ENCODE results near the gene THSD4.

Gene THSD4

GRCh38 chr15:71739355-71739754, 624.1 kb downstream of the THSD4 start:
- FAIRE-seq (no peak), DNase-seq (ENCODE audit: insufficient read length) (no peak)
- TF ChIP-seq POLR2A (IDR thresholded peaks at IDR 0.05; ENCODE audit: low read depth, low read length) (no peak), POLR2AphosphoS5 (IDR thresholded peaks at IDR 0.05; ENCODE audit: low read depth, low read length) (no peak), TAF1 (IDR thresholded peaks at IDR 0.05; ENCODE audit: borderline replicate concordance, low read depth, low read length) (no peak)

GRCh38 chr15:71742964-71743363, 627.7 kb downstream of the THSD4 start:
- TF ChIP-seq POLR2A (IDR thresholded peaks at IDR 0.05; ENCODE audit: low read depth, low read length) (no peak), TAF1 (IDR thresholded peaks at IDR 0.05; ENCODE audit: borderline replicate concordance, low read depth, low read length) (no peak), POLR2AphosphoS5 (IDR thresholded peaks at IDR 0.05; ENCODE audit: low read depth, low read length) (no peak)
- FAIRE-seq, result no peak
- DNase-seq (ENCODE audit: insufficient read length), result no peak

GRCh38 chr15:71743861-71744382, 628.7 kb downstream of the THSD4 start:
- TF ChIP-seq POLR2A (IDR thresholded peaks at IDR 0.05; ENCODE audit: low read depth, low read length) (no peak), POLR2AphosphoS5 (IDR thresholded peaks at IDR 0.05; ENCODE audit: low read depth, low read length) (no peak), TAF1 (IDR thresholded peaks at IDR 0.05; ENCODE audit: borderline replicate concordance, low read depth, low read length) (no peak)
- no peak for DNase-seq (ENCODE audit: insufficient read length)
- peak; percentile 40 for FAIRE-seq

- no peak for DNase-seq (ENCODE audit: insufficient read length)
- FAIRE-seq, result no peak
- TF ChIP-seq TAF1 (IDR thresholded peaks at IDR 0.05; ENCODE audit: borderline replicate concordance, low read depth, low read length) (no peak), POLR2A (IDR thresholded peaks at IDR 0.05; ENCODE audit: low read depth, low read length) (no peak), POLR2AphosphoS5 (IDR thresholded peaks at IDR 0.05; ENCODE audit: low read depth, low read length) (no peak)
Observed at GRCh38 chr15:71746719-71747118, 631.4 kb downstream of the THSD4 start.

- no peak for FAIRE-seq
- no peak for DNase-seq (ENCODE audit: insufficient read length)
- TF ChIP-seq POLR2AphosphoS5 (IDR thresholded peaks at IDR 0.05; ENCODE audit: low read depth, low read length) (no peak), POLR2A (IDR thresholded peaks at IDR 0.05; ENCODE audit: low read depth, low read length) (no peak), TAF1 (IDR thresholded peaks at IDR 0.05; ENCODE audit: borderline replicate concordance, low read depth, low read length) (no peak)
Observed at GRCh38 chr15:71747128-71748083, 632.1 kb downstream of the THSD4 start.

GRCh38 chr15:71748293-71748718, 633.0 kb downstream of the THSD4 start:
- no peak for TF ChIP-seq POLR2A (IDR thresholded peaks at IDR 0.05; ENCODE audit: low read depth, low read length)
- no peak for TF ChIP-seq TAF1 (IDR thresholded peaks at IDR 0.05; ENCODE audit: borderline replicate concordance, low read depth, low read length)
- TF ChIP-seq POLR2AphosphoS5 (IDR thresholded peaks at IDR 0.05; ENCODE audit: low read depth, low read length), result no peak
- no peak for DNase-seq (ENCODE audit: insufficient read length)
- FAIRE-seq, result no peak

- TF ChIP-seq POLR2A (IDR thresholded peaks at IDR 0.05; ENCODE audit: low read depth, low read length), result no peak
- TF ChIP-seq TAF1 (IDR thresholded peaks at IDR 0.05; ENCODE audit: borderline replicate concordance, low read depth, low read length), result no peak
- no peak for TF ChIP-seq POLR2AphosphoS5 (IDR thresholded peaks at IDR 0.05; ENCODE audit: low read depth, low read length)
- no peak for DNase-seq (ENCODE audit: insufficient read length)
- no peak for FAIRE-seq
Observed at GRCh38 chr15:71749500-71749899, 634.2 kb downstream of the THSD4 start.

- TF ChIP-seq POLR2AphosphoS5 (IDR thresholded peaks at IDR 0.05; ENCODE audit: low read depth, low read length) (no peak), TAF1 (IDR thresholded peaks at IDR 0.05; ENCODE audit: borderline replicate concordance, low read depth, low read length) (no peak), POLR2A (IDR thresholded peaks at IDR 0.05; ENCODE audit: low read depth, low read length) (no peak)
- no peak for FAIRE-seq
- DNase-seq (ENCODE audit: insufficient read length), result no peak
Observed at GRCh38 chr15:71752128-71752527, 636.9 kb downstream of the THSD4 start.

- FAIRE-seq (no peak), DNase-seq (ENCODE audit: insufficient read length) (no peak)
- TF ChIP-seq TAF1 (IDR thresholded peaks at IDR 0.05; ENCODE audit: borderline replicate concordance, low read depth, low read length) (no peak), POLR2A (IDR thresholded peaks at IDR 0.05; ENCODE audit: low read depth, low read length) (no peak), POLR2AphosphoS5 (IDR thresholded peaks at IDR 0.05; ENCODE audit: low read depth, low read length) (no peak)
Observed at GRCh38 chr15:71752604-71753289, 637.5 kb downstream of the THSD4 start.

GRCh38 chr15:71753346-71753745, 638.1 kb downstream of the THSD4 start:
- TF ChIP-seq POLR2AphosphoS5 (IDR thresholded peaks at IDR 0.05; ENCODE audit: low read depth, low read length) (no peak), TAF1 (IDR thresholded peaks at IDR 0.05; ENCODE audit: borderline replicate concordance, low read depth, low read length) (no peak), POLR2A (IDR thresholded peaks at IDR 0.05; ENCODE audit: low read depth, low read length) (no peak)
- FAIRE-seq (no peak), DNase-seq (ENCODE audit: insufficient read length) (no peak)

GRCh38 chr15:71754660-71755059, 639.4 kb downstream of the THSD4 start:
- FAIRE-seq (no peak), DNase-seq (ENCODE audit: insufficient read length) (no peak)
- TF ChIP-seq POLR2AphosphoS5 (IDR thresholded peaks at IDR 0.05; ENCODE audit: low read depth, low read length), result no peak
- no peak for TF ChIP-seq POLR2A (IDR thresholded peaks at IDR 0.05; ENCODE audit: low read depth, low read length)
- TF ChIP-seq TAF1 (IDR thresholded peaks at IDR 0.05; ENCODE audit: borderline replicate concordance, low read depth, low read length), result no peak
